HG02678 (cell line): Measurements from ENCODE around the gene C6orf89.
"Not testable (repeated sequence)": the region's sequence is repeated elsewhere in the genome, so short reads cannot be mapped to it uniquely, and the experiment has no call there.

Experiments
- ATAC-seq: cut with Tn5 transposase; IDR thresholded peaks from one replicate; pipeline ENCODE4 v1.9.1; 2021; ENCODE audit warnings: mild to moderate bottlenecking, moderate library complexity; ENCODE audit not compliant: unreplicated experiment

Gene C6orf89

DNA sequence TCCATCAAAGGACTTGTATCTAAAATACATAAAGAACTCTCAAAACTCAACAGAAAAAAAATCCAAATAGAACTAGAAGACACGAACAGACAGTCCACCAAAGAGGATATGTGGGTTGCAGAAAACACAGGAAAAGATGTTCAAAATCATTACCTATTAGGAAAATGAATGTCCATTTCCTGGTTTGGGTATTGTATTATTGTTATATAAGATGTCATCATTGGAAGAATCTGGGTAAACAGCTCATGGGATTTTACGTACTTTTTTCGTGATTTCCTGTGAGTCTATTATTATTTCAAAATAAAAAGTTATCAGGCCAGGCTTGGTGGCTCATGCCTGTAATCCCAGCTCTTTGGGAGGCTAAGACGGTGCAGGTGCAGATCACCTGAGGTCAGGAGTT, 59.5 kb downstream of the C6orf89 start:
- ATAC-seq: no peak

GRCh38 chr6:36946526-36946925, 60.8 kb downstream of the C6orf89 start:
- ATAC-seq: no peak

DNA sequence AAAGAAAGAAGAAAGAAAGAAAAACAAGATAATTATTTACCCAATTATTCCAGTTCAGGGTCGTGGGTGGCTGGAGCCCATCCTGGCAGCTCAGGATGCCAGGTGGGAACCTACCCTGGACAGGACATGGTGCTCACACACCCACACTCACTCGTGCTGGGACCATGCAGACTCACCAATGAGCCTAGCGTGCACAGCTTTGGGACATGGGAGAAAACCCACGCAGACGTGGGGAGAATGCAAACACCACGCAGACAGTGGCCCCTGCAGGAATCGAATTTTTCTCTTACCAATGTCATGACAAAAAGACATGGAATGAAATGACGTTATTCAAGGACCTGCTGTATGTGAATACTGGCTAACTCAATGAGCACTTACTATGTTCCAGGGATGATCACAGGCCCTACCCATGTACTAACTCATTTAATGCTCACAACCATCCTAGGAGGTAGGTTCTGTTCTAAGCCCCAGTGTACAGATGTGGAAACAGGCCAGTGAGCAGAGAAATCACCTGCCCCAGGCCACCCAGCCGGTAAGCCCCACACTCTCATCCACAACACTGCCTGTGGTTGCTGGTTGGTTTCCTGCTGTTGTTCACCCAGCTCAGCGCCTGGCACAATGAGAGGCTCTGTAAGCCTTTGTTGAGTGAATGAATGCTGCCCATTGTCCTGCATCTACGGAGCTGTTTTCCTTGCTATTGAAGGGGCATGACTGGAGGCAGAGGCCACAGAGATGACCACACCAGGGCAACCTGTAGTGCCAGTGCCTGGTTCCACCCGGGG, 62.0 kb downstream of the C6orf89 start:
- ATAC-seq: no peak

- ATAC-seq: not testable (repeated sequence)
Observed at GRCh38 chr6:36949076-36949475, 63.3 kb downstream of the C6orf89 start.

DNA sequence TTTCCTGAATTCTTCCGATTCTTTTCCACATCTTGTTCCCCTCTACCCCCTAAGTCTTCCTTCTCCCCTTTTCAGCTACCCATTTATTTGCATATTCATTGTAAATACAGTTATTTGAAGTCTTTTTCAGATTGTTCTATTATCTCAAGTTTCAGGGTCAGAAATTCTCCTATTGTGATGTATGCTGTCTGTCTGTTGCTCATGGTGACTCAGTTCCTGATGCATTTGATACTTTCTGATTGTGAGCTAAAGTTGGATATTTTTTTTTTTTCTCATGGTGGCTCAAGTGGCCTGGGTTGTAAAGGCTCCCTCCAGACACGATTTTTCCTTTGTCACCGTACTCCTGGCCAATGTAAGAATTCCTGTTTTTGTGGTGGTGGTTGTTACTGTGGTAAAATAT, 63.9 kb downstream of the C6orf89 start:
- ATAC-seq: no peak

DNA sequence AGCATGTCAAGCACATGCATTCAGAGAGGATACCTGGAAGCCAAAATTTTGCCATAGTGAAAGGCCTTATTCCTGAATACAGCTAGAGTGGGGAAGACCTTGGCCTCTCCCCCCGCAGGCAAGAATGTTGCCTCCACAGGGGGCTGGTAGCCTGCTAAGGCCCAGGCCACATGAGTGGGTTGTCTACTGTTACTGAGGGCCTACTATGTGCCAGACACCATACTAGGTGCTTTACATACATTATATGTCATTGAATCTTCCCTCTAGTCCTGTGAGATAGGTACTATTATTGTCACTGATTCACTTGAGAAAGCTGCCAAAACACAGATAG, 68.1 kb downstream of the C6orf89 start:
- ATAC-seq: no peak

GRCh38 chr6:36954262-36954931, 68.6 kb downstream of the C6orf89 start, which contains the start of gene PI16:
TSS of gene PI16 (plus strand) at chr6:36954738. CDS start at chr6:36954761, 23 bp downstream.
- no peak for ATAC-seq

DNA sequence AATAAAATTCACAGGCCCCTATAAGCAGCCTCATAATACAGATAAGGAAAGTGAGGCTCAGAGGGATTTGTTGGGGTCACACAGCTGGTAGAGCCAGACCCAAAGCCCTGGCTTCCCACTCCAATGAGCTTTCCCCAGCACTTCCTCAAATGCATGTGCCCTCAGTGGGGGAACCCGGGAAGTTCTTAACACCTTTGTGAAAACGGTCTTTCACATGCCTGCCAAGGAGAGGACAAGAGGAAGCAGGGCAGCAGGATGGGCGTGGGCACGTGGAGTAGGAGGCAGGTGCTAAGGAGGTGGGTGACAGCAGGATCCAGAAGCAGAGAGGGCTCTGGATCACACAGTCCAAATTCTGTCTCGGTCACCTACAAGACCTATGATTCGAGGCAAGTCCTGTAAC, 69.4 kb downstream of the C6orf89 start:
- no peak for ATAC-seq

DNA sequence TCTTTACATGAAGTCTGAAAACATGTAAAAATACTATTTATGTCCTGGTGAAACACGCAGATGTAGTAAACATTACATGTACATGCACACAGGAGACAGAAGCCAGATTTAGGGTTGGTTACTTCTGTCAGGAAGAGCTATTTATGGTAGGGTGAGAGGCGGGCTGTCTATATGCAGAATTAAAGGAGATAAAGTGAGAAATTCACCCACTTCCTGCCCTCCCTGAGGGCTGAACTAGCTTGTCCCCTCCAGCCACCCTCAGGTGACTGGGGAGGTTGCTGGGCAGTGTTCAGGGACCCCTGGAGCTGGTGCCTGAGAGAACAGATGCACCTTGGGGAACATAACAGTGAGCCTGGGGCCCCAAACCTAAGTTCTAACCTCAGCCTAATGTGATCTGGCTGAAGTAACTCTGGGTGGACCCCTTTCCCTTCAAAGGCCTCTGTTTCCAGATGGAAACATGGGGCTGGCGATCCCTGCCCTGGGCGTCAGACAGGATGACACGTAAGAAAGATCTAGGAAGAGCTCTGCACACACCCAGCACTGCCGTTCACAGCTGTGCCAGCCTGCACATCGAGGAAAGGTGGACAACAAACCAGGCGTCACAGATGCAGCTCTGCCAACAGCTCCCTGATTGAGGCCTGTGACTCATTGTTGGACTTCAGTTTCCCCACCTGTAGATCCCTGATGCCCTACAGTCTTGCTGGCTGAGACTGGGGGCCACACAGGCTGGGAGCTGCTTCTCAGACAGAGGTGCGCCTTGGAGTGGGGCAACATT, 70.1 kb downstream of the C6orf89 start:
- no peak for ATAC-seq

- ATAC-seq: no peak
Observed at GRCh38 chr6:36956446-36956820, 70.7 kb downstream of the C6orf89 start.

DNA sequence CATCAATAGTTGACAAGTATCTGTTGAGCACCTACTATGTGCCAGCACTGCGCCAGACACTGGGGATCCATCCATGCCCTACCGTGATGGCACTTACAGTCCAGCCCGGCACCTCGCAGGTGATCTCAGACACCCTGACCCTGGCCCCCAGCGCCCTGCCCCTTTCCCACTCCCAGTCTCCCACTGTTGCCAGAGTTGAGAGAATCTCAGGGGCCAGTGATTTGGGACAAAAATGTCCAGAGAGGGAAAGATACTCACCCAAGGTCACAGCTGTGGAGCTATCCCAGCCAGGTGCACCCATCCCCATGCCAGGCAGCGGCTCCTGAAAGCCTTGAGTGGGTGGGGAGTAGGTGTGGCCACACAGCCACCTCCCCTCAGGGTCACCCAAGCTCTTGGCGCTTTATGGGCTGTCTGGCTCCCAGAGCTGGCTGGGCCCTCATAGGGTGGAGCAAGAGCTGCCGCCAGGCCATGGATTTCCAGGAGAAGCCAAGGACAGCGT, 72.1 kb downstream of the C6orf89 start:
- ATAC-seq: no peak

DNA sequence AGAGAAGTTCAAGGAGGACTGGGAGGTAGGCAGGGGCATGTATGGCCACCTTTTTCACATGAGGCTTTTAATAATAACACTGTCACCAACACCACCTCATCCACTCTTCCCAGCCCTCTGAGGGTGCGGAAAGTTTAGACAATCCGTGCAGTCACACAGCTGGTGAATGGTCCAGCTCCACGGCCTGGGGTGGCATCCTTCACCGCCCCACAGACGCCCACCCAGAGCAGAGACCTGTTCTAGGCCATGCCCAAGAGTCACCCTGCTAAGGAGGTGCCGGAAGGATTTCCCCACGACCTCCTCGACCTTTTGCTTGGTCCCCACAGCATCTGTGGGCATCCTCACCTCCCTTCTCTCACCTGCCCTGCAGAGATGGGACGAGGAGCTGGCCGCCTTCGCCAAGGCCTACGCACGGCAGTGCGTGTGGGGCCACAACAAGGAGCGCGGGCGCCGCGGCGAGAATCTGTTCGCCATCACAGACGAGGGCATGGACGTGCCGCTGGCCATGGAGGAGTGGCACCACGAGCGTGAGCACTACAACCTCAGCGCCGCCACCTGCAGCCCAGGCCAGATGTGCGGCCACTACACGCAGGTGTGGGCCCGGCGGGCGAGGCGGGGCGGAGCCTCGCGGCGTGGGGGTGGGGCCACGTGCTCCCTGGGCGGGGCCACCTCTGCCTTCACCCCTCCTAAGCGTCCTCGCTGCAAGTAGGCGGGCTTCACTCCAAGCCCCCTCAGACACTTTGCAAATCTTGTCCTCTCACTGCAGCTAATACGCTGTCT, 73.2 kb downstream of the C6orf89 start:
- no peak for ATAC-seq

DNA sequence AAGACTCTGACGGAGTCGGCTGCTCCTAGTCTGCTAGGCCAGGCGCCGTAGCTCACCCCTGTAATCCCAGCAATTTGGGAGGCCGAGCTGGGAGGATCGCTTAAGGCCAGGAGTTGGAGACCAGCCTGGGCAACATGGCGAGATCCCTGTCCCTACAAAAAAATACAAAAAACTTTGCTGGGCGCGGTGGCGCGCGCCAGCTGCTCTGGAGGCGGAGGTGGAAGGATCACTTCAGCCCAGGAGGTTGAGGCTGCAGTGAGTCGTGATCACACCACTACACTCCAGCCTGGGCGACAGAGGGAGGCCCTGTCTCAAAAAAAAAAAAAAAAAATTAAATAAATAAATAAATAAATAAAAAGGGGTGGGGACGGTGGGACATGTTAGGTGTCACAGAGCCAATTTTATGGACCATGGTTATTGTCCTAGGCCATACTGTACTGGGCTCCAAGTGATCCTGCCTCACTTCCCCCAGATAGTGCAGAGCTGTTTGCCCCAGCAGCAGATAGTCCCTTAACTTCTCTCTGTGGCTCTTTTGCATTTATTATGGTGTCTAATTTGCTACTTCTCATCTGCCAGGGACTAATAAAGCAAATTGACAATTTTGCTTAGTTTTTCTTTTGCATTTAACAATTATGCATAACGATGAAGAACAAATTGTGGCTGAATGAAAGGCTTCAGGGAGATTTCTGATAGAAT, 74.0 kb downstream of the C6orf89 start:
- ATAC-seq: no peak

GRCh38 chr6:36961441-36962435, 76.0 kb downstream of the C6orf89 start:
- no peak for ATAC-seq

DNA sequence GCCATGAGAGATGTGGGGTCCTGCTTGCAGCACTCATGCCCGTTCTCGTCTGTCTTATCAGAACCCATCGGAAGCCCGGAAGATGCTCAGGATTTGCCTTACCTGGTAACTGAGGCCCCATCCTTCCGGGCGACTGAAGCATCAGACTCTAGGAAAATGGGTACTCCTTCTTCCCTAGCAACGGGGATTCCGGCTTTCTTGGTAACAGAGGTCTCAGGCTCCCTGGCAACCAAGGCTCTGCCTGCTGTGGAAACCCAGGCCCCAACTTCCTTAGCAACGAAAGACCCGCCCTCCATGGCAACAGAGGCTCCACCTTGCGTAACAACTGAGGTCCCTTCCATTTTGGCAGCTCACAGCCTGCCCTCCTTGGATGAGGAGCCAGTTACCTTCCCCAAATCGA, 77.1 kb downstream of the C6orf89 start:
- ATAC-seq: no peak

GRCh38 chr6:36963451-36964290, 77.9 kb downstream of the C6orf89 start:
- ATAC-seq: no peak

GRCh38 chr6:36964349-36964748, 78.6 kb downstream of the C6orf89 start:
- ATAC-seq: no peak

DNA sequence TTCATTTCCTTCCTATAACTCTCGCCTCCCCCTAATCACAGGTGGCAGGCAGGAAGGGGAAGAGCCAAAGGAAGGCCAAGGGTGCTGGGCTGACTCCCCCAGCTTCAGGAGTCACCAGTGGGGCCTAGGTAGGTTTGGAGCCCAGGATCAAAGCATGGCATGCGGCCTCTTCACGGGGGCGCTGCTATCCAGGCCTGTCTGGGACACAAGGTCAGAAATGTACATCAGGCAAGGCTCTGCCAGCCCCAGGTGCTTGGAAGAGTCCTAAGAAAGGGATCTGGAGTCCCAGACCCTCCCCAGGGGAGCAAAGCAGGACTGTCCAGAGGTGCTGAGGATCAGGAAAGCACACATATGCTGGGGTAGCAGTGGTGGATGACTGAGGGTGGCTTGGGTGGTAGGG, 79.2 kb downstream of the C6orf89 start:
- no peak for ATAC-seq
